ENCODE data around the gene EIF2B5. TPM values are rescaled to one million over a fixed set of nuclear protein-coding genes. Genes with fewer than 3 reads are reported as not detected.

Gene EIF2B5
- polyA plus RNA-seq, 3 donors, result 22.7 to 50.0 (median 24.1) TPM

DNA sequence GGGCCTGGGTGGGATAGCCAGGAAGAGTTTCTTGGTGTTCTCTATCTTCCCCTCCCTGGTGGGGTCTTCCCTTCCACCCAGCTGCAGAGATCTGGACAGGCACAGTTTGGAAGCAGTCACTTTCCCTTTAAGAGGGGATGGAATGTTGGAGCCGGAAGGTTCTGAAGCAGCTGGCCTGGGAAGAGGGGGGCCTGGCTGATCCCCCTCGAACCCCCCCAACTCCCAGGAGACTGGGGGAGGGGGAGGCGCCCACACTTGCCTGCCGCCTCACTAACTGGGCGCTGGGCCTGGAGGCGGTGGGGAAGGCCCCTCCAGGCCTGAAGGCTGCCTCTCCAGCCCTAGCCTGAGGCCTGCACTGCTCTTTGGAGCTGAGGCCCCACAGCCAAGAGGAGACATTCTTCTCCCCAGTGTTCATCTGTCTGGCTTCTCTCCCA, 21.4 kb downstream of the EIF2B5 start:
- Histone ChIP-seq H3K79me2 (ENCODE audit: insufficient read depth, low read length) (peaks cover 55% of the 10 kb centered on the region), H3K4me3 (replicated peaks in 1 of 3; ENCODE audit: low read depth in 2 of 3, low read length in 3 of 3) (peak overlapping the region; percentile 77 to 97 (median 94)), H2AFZ (ENCODE audit: insufficient read depth, low read depth, low read length, poor library complexity, severe bottlenecking) (peak overlapping the region; percentile 88), H3K9me3 (replicated peaks in 1 of 2; ENCODE audit: control insufficient read depth in 1 of 2, insufficient read depth in 1 of 2, low read length in 2 of 2) (no peaks in the 10 kb centered on the region), H3K4me2 (replicated peaks; ENCODE audit: extremely low read depth, low read length, poor library complexity, severe bottlenecking) (peak overlapping the region; percentile 99), H3K4me1 (ENCODE audit: control insufficient read depth in 1 of 2, insufficient read depth in 2 of 2, low read length in 2 of 2) (peaks cover 37 to 44% of the 10 kb centered on the region in 2 donors), H3K36me3 (replicated peaks in 1 of 2; ENCODE audit: control insufficient read depth in 1 of 2, insufficient read depth in 2 of 2, low read length in 2 of 2) (no peaks in the 10 kb centered on the region), H3K27me3 (ENCODE audit: control insufficient read depth in 2 of 2, insufficient read depth in 2 of 2, low read length in 2 of 2) (no peaks in the 10 kb centered on the region), H3K27ac (ENCODE audit: low read depth in 1 of 2, low read length in 2 of 2) (peak overlapping the region in 1 of 2 donors; percentile 77), H4K20me1 (ENCODE audit: insufficient read depth, low read length) (peaks cover 56% of the 10 kb centered on the region), H3K9ac (ENCODE audit: insufficient read depth, low read length, poor library complexity, severe bottlenecking) (peak overlapping the region; percentile 77)
- peak overlapping the region in 5 of 7 donors; percentile 69 to 89 (median 85) for H3K27ac Mint-ChIP-seq
- DNase-seq, result no peak
- H3K4me3 Mint-ChIP-seq, result peak overlapping the region; percentile 96
- intact Hi-C loops (cut with micrococcal nuclease), result loop anchor here in 1 of 2 donors (2.0 kb wide), 1 partner anchor 22 kb away; the partner anchor contains the start of gene EIF2B5
- peaks cover 0 to 4% (median 2%) of the 10 kb centered on the region in 3 donors for H3K27me3 Mint-ChIP-seq (ENCODE audit: low read depth in 3 of 3)
- 20% methylated on average over 1 of the region's 6 CpGs for WGBS (ENCODE audit: insufficient coverage)
- H3K9me3 Mint-ChIP-seq, result no peaks in the 10 kb centered on the region
- H3K36me3 Mint-ChIP-seq, result peaks cover 9 to 15% of the 10 kb centered on the region in 2 donors
- peaks cover 47% of the 10 kb centered on the region for H3K4me1 Mint-ChIP-seq
- no peak for TF ChIP-seq CTCF (IDR thresholded peaks at IDR 0.05)

- Histone ChIP-seq H3K27ac (ENCODE audit: low read depth in 1 of 2, low read length in 2 of 2) (no peak overlapping the region), H4K20me1 (ENCODE audit: insufficient read depth, low read length) (peaks cover 62% of the 10 kb centered on the region), H3K4me1 (ENCODE audit: control insufficient read depth in 1 of 2, insufficient read depth in 2 of 2, low read length in 2 of 2) (peaks cover 37 to 44% of the 10 kb centered on the region in 2 donors), H2AFZ (ENCODE audit: insufficient read depth, low read depth, low read length, poor library complexity, severe bottlenecking) (no peak overlapping the region), H3K36me3 (replicated peaks in 1 of 2; ENCODE audit: control insufficient read depth in 1 of 2, insufficient read depth in 2 of 2, low read length in 2 of 2) (peaks cover 0 to 2% of the 10 kb centered on the region in 2 donors), H3K4me2 (replicated peaks; ENCODE audit: extremely low read depth, low read length, poor library complexity, severe bottlenecking) (peak overlapping the region; percentile 99), H3K9me3 (replicated peaks in 1 of 2; ENCODE audit: control insufficient read depth in 1 of 2, insufficient read depth in 1 of 2, low read length in 2 of 2) (no peaks in the 10 kb centered on the region), H3K4me3 (replicated peaks in 1 of 3; ENCODE audit: low read depth in 2 of 3, low read length in 3 of 3) (peak overlapping the region in 2 of 3 experiments; percentile 77 to 97), H3K27me3 (ENCODE audit: control insufficient read depth in 2 of 2, insufficient read depth in 2 of 2, low read length in 2 of 2) (no peaks in the 10 kb centered on the region), H3K9ac (ENCODE audit: insufficient read depth, low read length, poor library complexity, severe bottlenecking) (peak overlapping the region; percentile 77), H3K79me2 (ENCODE audit: insufficient read depth, low read length) (peaks cover 58% of the 10 kb centered on the region)
- Mint-ChIP-seq H3K36me3 (peaks cover 11 to 19% of the 10 kb centered on the region in 2 donors), H3K9me3 (no peaks in the 10 kb centered on the region), H3K27ac (peak overlapping the region in 3 of 7 donors; percentile 15 to 82 (median 69)), H3K4me3 (peak overlapping the region; percentile 96), H3K4me1 (peaks cover 47% of the 10 kb centered on the region), H3K27me3 (ENCODE audit: low read depth in 3 of 3) (peaks cover 0 to 1% (median 0%) of the 10 kb centered on the region in 3 donors)
- intact Hi-C loops (cut with micrococcal nuclease), result loop anchor here in 1 of 2 donors (2.0 kb wide), 1 partner anchor 22 kb away; the partner anchor contains the start of gene EIF2B5
- no peak for DNase-seq
- no peak for TF ChIP-seq CTCF (IDR thresholded peaks at IDR 0.05)
Observed at GRCh38 chr3:184157206-184157605, 22.0 kb downstream of the EIF2B5 start.
